ENCODE data around the gene ECSCR. TPM values are rescaled to one million over a fixed set of nuclear protein-coding genes. Genes with fewer than 3 reads are reported as not detected.
"Not testable (repeated sequence)": the region's sequence is repeated elsewhere in the genome, so short reads cannot be mapped to it uniquely, and the experiment has no call there.

The ECSCR gene
- total RNA-seq, 1 experiment from 2014 or later, result not detected

DNA sequence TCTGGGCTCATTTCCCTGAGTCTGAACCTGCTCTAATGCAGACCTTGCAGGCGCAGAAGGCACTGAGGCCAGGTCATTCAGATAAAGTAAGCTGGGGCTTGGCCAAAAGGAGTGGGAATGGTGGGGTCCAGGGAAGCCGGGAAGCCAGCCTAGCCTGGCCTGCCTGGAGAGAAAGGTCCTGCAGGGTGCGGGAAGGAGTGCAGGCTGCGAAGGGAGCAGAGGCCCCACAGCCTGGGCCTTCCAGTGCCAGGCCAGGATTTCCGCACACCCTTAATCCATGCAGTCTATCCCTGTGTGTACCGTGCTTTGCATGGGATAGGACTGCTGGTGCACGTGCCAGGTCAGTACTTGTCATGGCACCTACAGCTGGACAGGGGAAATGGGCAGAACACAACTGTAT is 23.7 kb upstream of the ECSCR start:
- no peaks in the 10 kb centered on the region for H3K27me3 ChIP-seq (ENCODE audit: control insufficient read depth, insufficient read depth, low read length)
- H3K36me3 ChIP-seq (ENCODE audit: control insufficient read depth, insufficient read depth, low read length), result no peaks in the 10 kb centered on the region
- in situ Hi-C loops (cut with HindIII; ENCODE audit: low pct_unique_long_range_greater_than_20kb, low sequenced_read_pairs) (no loop called here), intact Hi-C loops (cut with micrococcal nuclease; ENCODE audit: unreplicated experiment) (no loop called here)
- no TSS peak for BruUV-seq (replicated peaks)
- H3K9me3 ChIP-seq (ENCODE audit: control insufficient read depth, insufficient read depth, low read depth, low read length), result no peaks in the 10 kb centered on the region
- ATAC-seq, result no peak
- CTCF ChIA-PET, result interaction anchor here (0.6 to 0.7 kb wide), 2 partner anchors 84 to 294 kb away, joined by 5 to 8 read pairs; no protein-coding TSS in a partner anchor
- no peak overlapping the region for H3K4me3 ChIP-seq (ENCODE audit: low read depth in 2 of 2, low read length in 2 of 2)
- no peak for DNase-seq (ENCODE audit: low read depth, low spot score)
- TF ChIP-seq POLR2AphosphoS5 (IDR thresholded peaks at IDR 0.05; ENCODE audit: low read depth, low read length) (no peak), TCF7L2 (IDR thresholded peaks at IDR 0.05; ENCODE audit: low read depth, low read length) (no peak), SIN3A (IDR thresholded peaks at IDR 0.05; ENCODE audit: borderline replicate concordance, insufficient read depth, low read depth, low read length) (no peak)
- TF ChIP-seq, protein P1, sequence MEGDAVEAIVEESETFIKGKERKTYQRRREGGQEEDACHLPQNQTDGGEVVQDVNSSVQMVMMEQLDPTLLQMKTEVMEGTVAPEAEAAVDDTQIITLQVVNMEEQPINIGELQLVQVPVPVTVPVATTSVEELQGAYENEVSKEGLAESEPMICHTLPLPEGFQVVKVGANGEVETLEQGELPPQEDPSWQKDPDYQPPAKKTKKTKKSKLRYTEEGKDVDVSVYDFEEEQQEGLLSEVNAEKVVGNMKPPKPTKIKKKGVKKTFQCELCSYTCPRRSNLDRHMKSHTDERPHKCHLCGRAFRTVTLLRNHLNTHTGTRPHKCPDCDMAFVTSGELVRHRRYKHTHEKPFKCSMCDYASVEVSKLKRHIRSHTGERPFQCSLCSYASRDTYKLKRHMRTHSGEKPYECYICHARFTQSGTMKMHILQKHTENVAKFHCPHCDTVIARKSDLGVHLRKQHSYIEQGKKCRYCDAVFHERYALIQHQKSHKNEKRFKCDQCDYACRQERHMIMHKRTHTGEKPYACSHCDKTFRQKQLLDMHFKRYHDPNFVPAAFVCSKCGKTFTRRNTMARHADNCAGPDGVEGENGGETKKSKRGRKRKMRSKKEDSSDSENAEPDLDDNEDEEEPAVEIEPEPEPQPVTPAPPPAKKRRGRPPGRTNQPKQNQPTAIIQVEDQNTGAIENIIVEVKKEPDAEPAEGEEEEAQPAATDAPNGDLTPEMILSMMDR (IDR thresholded peaks at IDR 0.05), result no peak
- TF ChIP-seq, protein P2, sequence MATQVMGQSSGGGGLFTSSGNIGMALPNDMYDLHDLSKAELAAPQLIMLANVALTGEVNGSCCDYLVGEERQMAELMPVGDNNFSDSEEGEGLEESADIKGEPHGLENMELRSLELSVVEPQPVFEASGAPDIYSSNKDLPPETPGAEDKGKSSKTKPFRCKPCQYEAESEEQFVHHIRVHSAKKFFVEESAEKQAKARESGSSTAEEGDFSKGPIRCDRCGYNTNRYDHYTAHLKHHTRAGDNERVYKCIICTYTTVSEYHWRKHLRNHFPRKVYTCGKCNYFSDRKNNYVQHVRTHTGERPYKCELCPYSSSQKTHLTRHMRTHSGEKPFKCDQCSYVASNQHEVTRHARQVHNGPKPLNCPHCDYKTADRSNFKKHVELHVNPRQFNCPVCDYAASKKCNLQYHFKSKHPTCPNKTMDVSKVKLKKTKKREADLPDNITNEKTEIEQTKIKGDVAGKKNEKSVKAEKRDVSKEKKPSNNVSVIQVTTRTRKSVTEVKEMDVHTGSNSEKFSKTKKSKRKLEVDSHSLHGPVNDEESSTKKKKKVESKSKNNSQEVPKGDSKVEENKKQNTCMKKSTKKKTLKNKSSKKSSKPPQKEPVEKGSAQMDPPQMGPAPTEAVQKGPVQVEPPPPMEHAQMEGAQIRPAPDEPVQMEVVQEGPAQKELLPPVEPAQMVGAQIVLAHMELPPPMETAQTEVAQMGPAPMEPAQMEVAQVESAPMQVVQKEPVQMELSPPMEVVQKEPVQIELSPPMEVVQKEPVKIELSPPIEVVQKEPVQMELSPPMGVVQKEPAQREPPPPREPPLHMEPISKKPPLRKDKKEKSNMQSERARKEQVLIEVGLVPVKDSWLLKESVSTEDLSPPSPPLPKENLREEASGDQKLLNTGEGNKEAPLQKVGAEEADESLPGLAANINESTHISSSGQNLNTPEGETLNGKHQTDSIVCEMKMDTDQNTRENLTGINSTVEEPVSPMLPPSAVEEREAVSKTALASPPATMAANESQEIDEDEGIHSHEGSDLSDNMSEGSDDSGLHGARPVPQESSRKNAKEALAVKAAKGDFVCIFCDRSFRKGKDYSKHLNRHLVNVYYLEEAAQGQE (IDR thresholded peaks at IDR 0.05; ENCODE audit: insufficient read depth in 1 of 2, low read depth in 2 of 2, low read length in 1 of 2), result no peak
- H3K4me1 ChIP-seq (ENCODE audit: control insufficient read depth, insufficient read depth, low read length), result peaks cover 16% of the 10 kb centered on the region
- POLR2A ChIA-PET, result no interaction called here
- H3K27ac ChIP-seq (ENCODE audit: low read length), result no peak overlapping the region

DNA sequence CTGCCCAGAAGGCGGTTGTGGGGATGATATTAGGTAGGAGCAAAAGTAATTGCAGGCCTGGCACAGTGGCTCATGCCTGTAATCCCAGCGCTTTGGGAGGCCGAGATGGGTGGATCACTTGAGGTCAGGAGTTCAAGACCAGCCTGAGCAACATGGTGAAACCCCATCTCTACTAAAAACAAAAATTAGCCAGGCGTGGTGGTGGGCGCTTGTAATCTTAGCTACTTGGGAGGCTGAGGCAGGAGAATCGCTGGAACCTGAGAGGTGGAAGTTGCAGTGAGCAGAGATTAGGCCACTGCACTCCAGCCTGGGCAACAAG is 20.3 kb upstream of the ECSCR start:
- DNase-seq (ENCODE audit: low read depth, low spot score); H3K36me3 ChIP-seq (ENCODE audit: control insufficient read depth, insufficient read depth, low read length); H3K27me3 ChIP-seq (ENCODE audit: control insufficient read depth, insufficient read depth, low read length); ATAC-seq; intact Hi-C loops (cut with micrococcal nuclease; ENCODE audit: unreplicated experiment); H3K9me3 ChIP-seq (ENCODE audit: control insufficient read depth, insufficient read depth, low read depth, low read length); BruUV-seq (replicated peaks); in situ Hi-C loops (cut with HindIII; ENCODE audit: low pct_unique_long_range_greater_than_20kb, low sequenced_read_pairs): not testable (repeated sequence)
- Histone ChIP-seq H3K4me3 (ENCODE audit: low read depth in 2 of 2, low read length in 2 of 2) (peak overlapping the region in 1 of 2 experiments; percentile 52; a peak in 2 of 4 replicates), H3K27ac (ENCODE audit: low read length) (peak overlapping the region; percentile 90), H3K4me1 (ENCODE audit: control insufficient read depth, insufficient read depth, low read length) (peaks cover 16% of the 10 kb centered on the region)
- POLR2A ChIA-PET, result interaction anchor here (0.6 kb wide), 2 partner anchors 34 to 228 kb away, joined by 4 to 6 read pairs; no protein-coding TSS in a partner anchor
- CTCF ChIA-PET, result interaction anchor here (0.6 kb wide), 1 partner anchor 60 kb away, joined by 4 read pairs; no protein-coding TSS in a partner anchor

DNA sequence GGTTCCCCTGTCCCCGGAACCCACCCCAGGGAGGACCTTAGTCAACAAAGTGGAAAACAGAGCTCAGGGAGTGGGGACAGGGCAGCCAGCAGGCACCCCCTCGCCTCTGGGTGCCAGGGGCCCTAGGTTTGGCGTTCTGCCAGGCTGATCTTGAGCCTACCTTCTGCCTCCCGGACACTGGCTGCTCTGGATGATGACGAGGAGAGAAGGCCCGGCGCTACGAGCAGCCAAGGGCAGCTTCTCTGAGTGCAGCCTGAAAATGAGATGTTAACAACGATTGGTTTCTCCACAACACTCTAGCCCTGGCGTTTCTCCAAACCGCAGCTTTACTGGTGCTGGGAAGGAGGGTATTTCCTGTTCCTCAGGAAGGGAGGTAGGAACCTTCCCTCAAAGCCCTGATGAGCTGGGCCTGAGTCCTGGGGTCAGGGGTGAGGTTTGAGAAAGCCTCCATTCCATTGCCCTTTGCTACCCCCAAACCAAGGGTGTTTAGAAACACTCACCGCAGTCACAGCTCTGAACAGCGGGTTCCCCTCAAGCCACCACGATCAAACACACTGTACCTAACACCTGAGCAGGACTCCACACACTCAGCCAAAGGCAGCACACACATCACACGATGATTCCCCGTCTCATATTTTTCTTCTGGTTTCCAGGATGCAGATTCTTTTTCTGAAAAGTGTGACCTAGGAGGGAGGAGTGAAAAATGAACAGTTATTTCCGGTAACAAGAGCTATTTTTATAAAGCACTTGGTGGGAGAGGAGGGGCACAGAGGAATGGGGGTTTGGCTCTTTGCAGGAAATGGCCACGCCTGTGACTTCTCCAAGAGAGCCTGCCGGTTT is 19.7 kb upstream of the ECSCR start, which contains the start of gene STING1:
STING1 (minus strand) TSS at position 709 of the 840 bp plus-strand sequence. CDS start 1,054 bp downstream, outside the sequence.
- BruUV-seq (replicated peaks), result TSS peak; percentile 81
- H3K36me3 ChIP-seq (ENCODE audit: control insufficient read depth, insufficient read depth, low read length), result no peaks in the 10 kb centered on the region
- TF ChIP-seq POLR2AphosphoS5 (IDR thresholded peaks at IDR 0.05; ENCODE audit: low read depth, low read length), result peak; percentile 45; the same call in 1 of the 2 replicates
- TF ChIP-seq SIN3A (IDR thresholded peaks at IDR 0.05; ENCODE audit: borderline replicate concordance, insufficient read depth, low read depth, low read length), result no peak
- in situ Hi-C loops (cut with HindIII; ENCODE audit: low pct_unique_long_range_greater_than_20kb, low sequenced_read_pairs), result no loop called here
- ATAC-seq, result peak; percentile 82
- intact Hi-C loops (cut with micrococcal nuclease; ENCODE audit: unreplicated experiment), result no loop called here
- no peaks in the 10 kb centered on the region for H3K9me3 ChIP-seq (ENCODE audit: control insufficient read depth, insufficient read depth, low read depth, low read length)
- H3K27ac ChIP-seq (ENCODE audit: low read length), result peak within 1 kb of the TSS; percentile 90
- ChIA-PET POLR2A (interaction anchor here (0.5 to 0.6 kb wide), 4 partner anchors 34 to 229 kb away, joined by 4 to 16 read pairs (median 7); no protein-coding TSS in a partner anchor), CTCF (interaction anchor here (0.6 to 1.4 kb wide), 4 partner anchors 31 to 60 kb away, joined by 3 to 4 read pairs (median 3); no protein-coding TSS in a partner anchor)
- H3K4me3 ChIP-seq (ENCODE audit: low read depth in 2 of 2, low read length in 2 of 2), result peak within 1 kb of the TSS; percentile 23 to 52
- no peaks in the 10 kb centered on the region for H3K27me3 ChIP-seq (ENCODE audit: control insufficient read depth, insufficient read depth, low read length)
- H3K4me1 ChIP-seq (ENCODE audit: control insufficient read depth, insufficient read depth, low read length), result peaks cover 16% of the 10 kb centered on the region
- DNase-seq (ENCODE audit: low read depth, low spot score), result peak; percentile 38
